OCI-LY1 (cell line): ENCODE data around the gene CAPZA1.

Experiments
- H2AFZ ChIP-seq: fragments of 200-600 bp; sonication (generic), shearing (Covaris generic); 2 replicates; pipeline ENCODE4 v1.6.0; 2014; ENCODE audit warnings: antibody characterized with exemption, mild to moderate bottlenecking, low read length
- H3F3A ChIP-seq: fragments of 200-600 bp; sonication (generic), shearing (Covaris generic); 2 replicates; pipeline ENCODE4 v1.6.0; 2014; ENCODE audit warnings: mild to moderate bottlenecking, antibody characterized with exemption, low read length, moderate library complexity; ENCODE audit not compliant: insufficient read depth
- H3K27ac ChIP-seq: fragments of 200-600 bp; sonication (generic); 2 replicates; pipeline ENCODE4 v1.5.1; 2014; ENCODE audit warnings: low read length, mixed run types, mild to moderate bottlenecking, low read depth; ENCODE audit not compliant: poor library complexity, severe bottlenecking
- H3K27me3 ChIP-seq: fragments of 200-600 bp; sonication (generic); 2 replicates; pipeline ENCODE4 v1.6.0; 2014; ENCODE audit warnings: antibody characterized with exemption, mild to moderate bottlenecking, low read length, moderate library complexity; ENCODE audit not compliant: insufficient read depth
- H3K36me3 ChIP-seq: fragments of 200-600 bp; sonication (generic); 2 replicates; pipeline ENCODE4 v1.6.1; 2014; ENCODE audit warnings: mild to moderate bottlenecking, antibody characterized with exemption, low read length, moderate library complexity, mixed read lengths; ENCODE audit not compliant: insufficient read depth
- H3K4me1 ChIP-seq: fragments of 200-600 bp; sonication (generic); 2 replicates; pipeline ENCODE4 v1.5.1; 2014; ENCODE audit warnings: mild to moderate bottlenecking, low read length, moderate library complexity; ENCODE audit not compliant: insufficient read depth, severe bottlenecking
- H3K4me2 ChIP-seq: fragments of 200-600 bp; sonication (generic), shearing (Covaris generic); 2 replicates; pipeline ENCODE4 v1.6.1; 2014; ENCODE audit warnings: low read length
- H3K4me3 ChIP-seq: fragments of 200-600 bp; sonication (generic); 2 replicates; pipeline ENCODE4 v1.5.1; 2014; ENCODE audit warnings: low read length, low read depth, mild to moderate bottlenecking, mixed read lengths; ENCODE audit not compliant: poor library complexity, severe bottlenecking
- H3K79me2 ChIP-seq: fragments of 200-600 bp; shearing (Covaris generic); 2 replicates; pipeline ENCODE4 v1.6.1; 2016; ENCODE audit warnings: mixed run types, low read length, mixed read lengths; ENCODE audit not compliant: insufficient read depth
- H3K9ac ChIP-seq: fragments of 200-600 bp; sonication (generic), shearing (Covaris generic); 2 replicates; pipeline ENCODE4 v1.6.1; 2014; ENCODE audit warnings: mild to moderate bottlenecking, low read length, mixed read lengths
- H3K9me2 ChIP-seq: fragments of 200-600 bp; sonication (generic), shearing (Covaris generic); 2 replicates; pipeline ENCODE4 v1.6.1; 2014; ENCODE audit warnings: low read depth, mild to moderate bottlenecking, low read length, mixed read lengths
- H3K9me3 ChIP-seq: fragments of 200-600 bp; shearing (Covaris generic); 2 replicates; pipeline ENCODE4 v1.6.1; 2014; ENCODE audit warnings: low read length, mixed read lengths
- H4K20me1 ChIP-seq: fragments of 200-600 bp; sonication (generic), shearing (Covaris generic); 2 replicates; pipeline ENCODE4 v1.6.0; 2016; ENCODE audit warnings: mild to moderate bottlenecking, low read length; ENCODE audit not compliant: insufficient read depth
- CTCF ChIP-seq: fragments of 200-600 bp; sonication (generic), shearing (Covaris generic); IDR thresholded peaks from 2 replicates; pipeline ENCODE4 v1.5.1; 2017; ENCODE audit warnings: mild to moderate bottlenecking, antibody characterized with exemption, low read length, moderate library complexity, mixed read lengths
- EZH2 ChIP-seq: fragments of 200-600 bp; sonication (generic), shearing (Covaris generic); IDR thresholded peaks from 2 replicates; pipeline ENCODE4 v1.8.0; 2017; ENCODE audit warnings: borderline replicate concordance, mixed run types, mild to moderate bottlenecking, antibody characterized with exemption, low read length, moderate library complexity, mixed read lengths

CAPZA1 gene

GRCh38 chr1:112704934-112705627, 85.4 kb downstream of the CAPZA1 start:
- no peak overlapping the region for H3K27ac ChIP-seq
- no peaks in the 10 kb centered on the region for H4K20me1 ChIP-seq
- no peak overlapping the region for H3K9ac ChIP-seq
- H3K9me3 ChIP-seq = no peaks in the 10 kb centered on the region
- H3K4me3 ChIP-seq = no peak overlapping the region
- no peaks in the 10 kb centered on the region; the same call in 1 of the 2 replicates for H3K27me3 ChIP-seq
- peaks cover 3% of the 10 kb centered on the region; the same call in 1 of the 2 replicates for H3K36me3 ChIP-seq
- peaks cover 36% of the 10 kb centered on the region for H3K4me1 ChIP-seq
- H3K9me2 ChIP-seq = no peaks in the 10 kb centered on the region
- H3K4me2 ChIP-seq = peak overlapping the region; percentile 20; the same call in 1 of the 2 replicates
- H3F3A ChIP-seq = peaks cover 6% of the 10 kb centered on the region; the same call in 1 of the 2 replicates
- TF ChIP-seq EZH2 (no peak), CTCF (no peak)
- no peak overlapping the region for H2AFZ ChIP-seq
- H3K79me2 ChIP-seq = no peaks in the 10 kb centered on the region

- Histone ChIP-seq H3K4me2 (peak within 1 kb of the TSS; percentile 88), H3K9ac (peak within 1 kb of the TSS; percentile 63; the same call in 1 of the 2 replicates), H3K4me1 (peaks cover 28% of the 10 kb centered on the region), H3K9me2 (no peaks in the 10 kb centered on the region), H3K9me3 (no peaks in the 10 kb centered on the region), H4K20me1 (no peaks in the 10 kb centered on the region), H3K4me3 (peak within 1 kb of the TSS; percentile 70), H3K36me3 (no peaks in the 10 kb centered on the region), H3K79me2 (no peaks in the 10 kb centered on the region), H3F3A (peaks cover 6% of the 10 kb centered on the region; the same call in 1 of the 2 replicates), H3K27ac (no peak within 1 kb of the TSS), H2AFZ (no peak within 1 kb of the TSS), H3K27me3 (no peaks in the 10 kb centered on the region; the same call in 1 of the 2 replicates)
- no peak for TF ChIP-seq EZH2
- no peak for TF ChIP-seq CTCF
Measured at GRCh38 chr1:112706505-112707220, 87.0 kb downstream of the CAPZA1 start, which contains the start of gene RHOC. TSS of gene RHOC (minus strand) at chr1:112707127. CDS start at chr1:112703799, 3,328 bp downstream.

GRCh38 chr1:112707221-112708001, 87.8 kb downstream of the CAPZA1 start:
- TF ChIP-seq EZH2 = no peak
- TF ChIP-seq CTCF = peak; percentile 81
- Histone ChIP-seq H3K9ac (peak overlapping the region; percentile 54; the same call in 1 of the 2 replicates), H3K36me3 (no peaks in the 10 kb centered on the region), H3K79me2 (no peaks in the 10 kb centered on the region), H3K9me2 (no peaks in the 10 kb centered on the region), H3K27me3 (no peaks in the 10 kb centered on the region; the same call in 1 of the 2 replicates), H3K4me1 (peaks cover 29% of the 10 kb centered on the region), H3K4me2 (peak overlapping the region; percentile 88), H3K27ac (no peak overlapping the region), H3K9me3 (no peaks in the 10 kb centered on the region), H2AFZ (no peak overlapping the region), H4K20me1 (no peaks in the 10 kb centered on the region), H3K4me3 (peak overlapping the region; percentile 70), H3F3A (peaks cover 6% of the 10 kb centered on the region; the same call in 1 of the 2 replicates)
